ENCODE measurements around the gene ZNRF2.

DNA sequence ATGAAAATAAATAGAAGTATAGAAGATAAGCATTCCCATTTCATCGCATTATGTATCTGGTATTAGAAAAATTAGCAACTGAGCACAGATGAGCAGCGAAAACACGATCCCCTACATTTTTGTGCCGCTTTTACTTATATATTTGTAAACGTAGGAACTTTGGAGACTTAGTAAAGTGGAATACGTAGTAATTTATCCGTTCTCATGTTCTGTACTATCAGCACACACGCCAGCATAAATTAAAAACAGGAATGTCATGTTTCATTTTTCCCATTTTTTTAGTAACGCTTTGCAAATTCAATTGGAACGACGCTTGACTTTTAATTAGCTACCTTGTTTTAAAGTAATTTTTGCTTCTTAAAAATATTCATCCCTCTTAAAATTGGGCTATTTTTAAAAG lies 2.4 kb downstream of the ZNRF2 start:
- TF ChIP-seq HCFC1 (IDR thresholded peaks at IDR 0.05; ENCODE audit: low read length) = no peak
- TF ChIP-seq YY1 (IDR thresholded peaks at IDR 0.05; ENCODE audit: low read depth, low read length) = no peak
- no peak for TF ChIP-seq MTA3 (IDR thresholded peaks at IDR 0.05; ENCODE audit: borderline replicate concordance, low read length)
- no peak for TF ChIP-seq BACH1 (IDR thresholded peaks at IDR 0.05; ENCODE audit: borderline replicate concordance)

Data from GM12878 (cell line).